Fibroblast of lung (primary cell): Measurements from ENCODE around the gene TMEM203. TPM values are rescaled to one million over a fixed set of nuclear protein-coding genes. Genes with fewer than 3 reads are reported as not detected.

Experiments used
- DNase-seq, 2 donors: peaks; one replicate each; pipeline versions ENCODE4 v3.0.0 to v3.0.0-alpha.2; 2010; ENCODE audit warnings: low read depth in 2 of 2
- H2AFZ ChIP-seq: 2 replicates; pipeline ENCODE4 v1.5.1; 2012; ENCODE audit warnings: low read length, control low read depth, inconsistent platforms
- H3K27ac ChIP-seq: 2 replicates; pipeline ENCODE4 v1.5.1; 2011; ENCODE audit warnings: low read length, control low read depth; ENCODE audit not compliant: insufficient read depth
- H3K27me3 ChIP-seq: 2 replicates; pipeline ENCODE4 v1.5.1; 2011; ENCODE audit warnings: mild to moderate bottlenecking, low read length; ENCODE audit not compliant: control insufficient read depth, insufficient read depth
- H3K36me3 ChIP-seq: 2 replicates; pipeline ENCODE4 v1.5.1; 2011; ENCODE audit warnings: low read length; ENCODE audit not compliant: control insufficient read depth, insufficient read depth
- H3K4me1 ChIP-seq: 2 replicates; pipeline ENCODE4 v1.5.1; 2011; ENCODE audit warnings: low read length; ENCODE audit not compliant: control insufficient read depth, insufficient read depth; ENCODE audit errors: extremely low read depth
- H3K4me2 ChIP-seq: 2 replicates; pipeline ENCODE4 v1.5.1; 2011; ENCODE audit warnings: low read length, control low read depth; ENCODE audit not compliant: insufficient read depth; ENCODE audit errors: extremely low read depth
- H3K4me3 ChIP-seq, 4 experiments: fragments of 200-600 bp in 1 of 4; sonication (generic) in 1 of 4; replicated peaks in 1 of 4; 2 replicates each; pipeline ENCODE4 v1.5.1; 2011 to 2016; ENCODE audit warnings: low read length in 4 of 4, low read depth in 3 of 4, mild to moderate bottlenecking in 3 of 4, control low read depth in 2 of 4, inconsistent platforms in 1 of 4, mixed read lengths in 1 of 4; ENCODE audit not compliant: insufficient read depth in 1 of 4; ENCODE audit errors: control extremely low read depth in 1 of 4
- H3K79me2 ChIP-seq: 2 replicates; pipeline ENCODE4 v1.5.1; 2012; ENCODE audit warnings: mild to moderate bottlenecking, low read length, inconsistent platforms; ENCODE audit not compliant: control insufficient read depth, insufficient read depth
- H3K9ac ChIP-seq: 2 replicates; pipeline ENCODE4 v1.5.1; 2011; ENCODE audit warnings: mild to moderate bottlenecking, low read length, control low read depth; ENCODE audit not compliant: insufficient read depth
- H3K9me3 ChIP-seq: 2 replicates; pipeline ENCODE4 v1.5.1; 2012; ENCODE audit warnings: low read depth, low read length; ENCODE audit not compliant: control insufficient read depth, insufficient read depth
- H4K20me1 ChIP-seq: 2 replicates; pipeline ENCODE4 v1.5.1; 2011; ENCODE audit warnings: low read length; ENCODE audit not compliant: control insufficient read depth, insufficient read depth; ENCODE audit errors: extremely low read depth
- CTCF ChIP-seq, 2 donors: IDR thresholded peaks in 1 of 2; conservative IDR thresholded peaks in 1 of 2; 1 replicate in 1 of 2; 2 replicates in 1 of 2; pipeline ENCODE4 v1.5.1; 2011 to 2012; ENCODE audit warnings: low read length in 2 of 2, control low read depth in 1 of 2, inconsistent platforms in 1 of 2, low read depth in 1 of 2, mild to moderate bottlenecking in 1 of 2
- EZH2 ChIP-seq: IDR thresholded peaks from 2 replicates; pipeline ENCODE4 v1.5.1; 2012; ENCODE audit warnings: low read length, control low read depth, mild to moderate bottlenecking; ENCODE audit errors: missing control alignments
- polyA plus RNA-seq, 2 donors: library from polyadenylated mRNA; depleted of rRNA in 1 of 2; stranded (reverse) in 1 of 2; unstranded in 1 of 2; fragments of >200 nt; gene quantifications; 2 replicates each; pipeline ENCODE4 v1.2.1, GENCODE V29; 2011 to 2012; ENCODE audit warnings: missing spikeins in 1 of 2
- total RNA-seq: library from RNA; depleted of rRNA; stranded (reverse); fragments of >200 nt; gene quantifications from 2 replicates; pipeline ENCODE4 v1.2.1, GENCODE V29; 2014

TMEM203 gene
- total and polyA plus RNA-seq, 2 donors (not counting 1 experiment from before 2014, with no cell fraction given), result 36.3 to 38.6 TPM

- H3K4me1 ChIP-seq, result peaks cover 19% of the 10 kb centered on the region
- H3K27ac ChIP-seq, result no peak overlapping the region
- peak overlapping the region in 1 of 4 experiments; percentile 97 for H3K4me3 ChIP-seq
- H3K27me3 ChIP-seq, result no peaks in the 10 kb centered on the region
- no peak overlapping the region for H3K9ac ChIP-seq
- no peaks in the 10 kb centered on the region for H4K20me1 ChIP-seq
- peaks cover 34% of the 10 kb centered on the region for H3K36me3 ChIP-seq
- H3K9me3 ChIP-seq, result no peaks in the 10 kb centered on the region
- no peak overlapping the region for H2AFZ ChIP-seq
- DNase-seq, result no peak
- TF ChIP-seq EZH2, result no peak
- TF ChIP-seq CTCF (conservative IDR thresholded peaks at IDR 0.05 in 1 of 2, IDR thresholded peaks at IDR 0.05 in 1 of 2; ENCODE audit: low read depth in 1 of 2, low read length in 2 of 2), result no peak
- peaks cover 36% of the 10 kb centered on the region for H3K79me2 ChIP-seq
- H3K4me2 ChIP-seq, result no peak overlapping the region
These were observed 19.1 kb downstream of the TMEM203 start for GRCh38 chr9:137186385-137186784.

GRCh38 chr9:137185921-137186320, 19.5 kb downstream of the TMEM203 start:
- peaks cover 31% of the 10 kb centered on the region for H3K79me2 ChIP-seq
- H3K9ac ChIP-seq, result no peak overlapping the region
- no peaks in the 10 kb centered on the region for H4K20me1 ChIP-seq
- no peak overlapping the region for H3K4me3 ChIP-seq
- peaks cover 34% of the 10 kb centered on the region for H3K36me3 ChIP-seq
- H3K9me3 ChIP-seq, result no peaks in the 10 kb centered on the region
- peaks cover 19% of the 10 kb centered on the region for H3K4me1 ChIP-seq
- H3K27me3 ChIP-seq, result no peaks in the 10 kb centered on the region
- H3K4me2 ChIP-seq, result no peak overlapping the region
- TF ChIP-seq EZH2, result no peak
- TF ChIP-seq CTCF (conservative IDR thresholded peaks at IDR 0.05 in 1 of 2, IDR thresholded peaks at IDR 0.05 in 1 of 2; ENCODE audit: low read depth in 1 of 2, low read length in 2 of 2), result no peak
- no peak overlapping the region for H3K27ac ChIP-seq
- DNase-seq, result no peak
- no peak overlapping the region for H2AFZ ChIP-seq

- Histone ChIP-seq H2AFZ (no peak overlapping the region), H3K79me2 (peaks cover 23% of the 10 kb centered on the region), H3K27me3 (no peaks in the 10 kb centered on the region), H3K4me3 (no peak overlapping the region), H3K9me3 (no peaks in the 10 kb centered on the region), H3K9ac (no peak overlapping the region), H3K36me3 (peaks cover 34% of the 10 kb centered on the region), H4K20me1 (no peaks in the 10 kb centered on the region), H3K4me2 (no peak overlapping the region), H3K27ac (no peak overlapping the region), H3K4me1 (peaks cover 19% of the 10 kb centered on the region)
- no peak for TF ChIP-seq EZH2
- no peak for TF ChIP-seq CTCF (conservative IDR thresholded peaks at IDR 0.05 in 1 of 2, IDR thresholded peaks at IDR 0.05 in 1 of 2; ENCODE audit: low read depth in 1 of 2, low read length in 2 of 2)
- no peak for DNase-seq
These were observed 20.4 kb downstream of the TMEM203 start for GRCh38 chr9:137184881-137185660.
